ENCODE results near the gene ZNF35. TPM values are rescaled to one million over a fixed set of nuclear protein-coding genes. Genes with fewer than 3 reads are reported as not detected.

Gene ZNF35
- 15.8 and 21.4 TPM in 2 replicates for total RNA-seq

GRCh38 chr3:44648564-44649229 lies at the start of gene ZNF35:
Gene ZNF35, plus strand, starts transcription at chr3:44648732. Its CDS starts 2,336 bp downstream, at chr3:44651068.

DNA sequence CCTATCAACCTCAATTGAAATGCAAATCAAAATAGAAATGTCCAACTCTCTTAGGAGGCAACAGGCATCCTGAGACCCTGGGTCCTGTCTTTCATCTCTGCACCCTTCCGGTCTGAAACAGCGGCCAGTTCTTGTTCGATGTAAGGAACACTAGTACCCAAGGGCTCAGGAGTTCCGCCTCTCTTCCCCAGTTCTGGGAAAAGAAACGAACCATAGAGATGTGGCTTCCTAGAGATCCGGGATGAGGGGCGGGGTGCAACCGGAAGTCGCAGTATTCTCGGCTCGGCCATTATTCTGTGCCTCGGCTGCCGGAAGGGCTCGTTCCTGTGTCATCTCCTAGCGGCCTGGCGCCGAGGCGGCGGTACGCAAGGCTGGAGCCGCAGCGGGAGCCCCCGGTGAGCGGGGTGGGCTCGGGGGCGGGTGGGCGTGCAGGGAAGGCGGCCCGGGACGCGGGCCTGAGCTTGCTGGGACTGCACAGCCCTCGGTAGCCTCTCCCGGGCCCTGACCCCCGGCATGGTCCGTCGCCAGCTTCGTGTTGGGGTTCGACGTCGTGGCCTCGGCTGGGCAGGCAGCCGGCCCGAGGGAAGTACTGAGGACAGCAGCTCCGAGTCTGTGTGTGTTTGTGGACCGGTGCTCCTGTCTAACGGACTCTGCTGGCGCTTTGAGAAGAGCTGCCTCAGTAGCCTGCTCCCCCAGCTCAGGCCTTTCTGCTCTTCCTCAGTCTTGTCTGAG lies 23.6 kb upstream of the ZNF35 start, which contains the start of gene ZNF197:
Gene ZNF197, plus strand, starts transcription at position 288 of the 732 bp plus-strand sequence. CDS start 4,119 bp downstream, outside the sequence.

Other genes with a start within 250 kb of the ZNF35 start
- 5.2 and 9.4 TPM in 2 replicates for gene ZNF445, start 171.1 kb upstream of the ZNF35 start, total RNA-seq
- gene ZKSCAN7, start 93.5 kb upstream of the ZNF35 start, total RNA-seq, result 0.97 and 1.1 TPM in 2 replicates
- 0.61 and 0.65 TPM in 2 replicates for gene ZNF660, start 63.8 kb upstream of the ZNF35 start, total RNA-seq
- gene ZNF197, start 23.7 kb upstream of the ZNF35 start, total RNA-seq, result 8.8 and 10.6 TPM in 2 replicates
- gene ZNF502, start 63.9 kb downstream of the ZNF35 start, total RNA-seq, result 3.6 and 3.9 TPM in 2 replicates
- gene ZNF501, start 80.9 kb downstream of the ZNF35 start, total RNA-seq, result 3.2 and 5.8 TPM in 2 replicates
- 16.2 and 18.8 TPM in 2 replicates for gene KIAA1143, start 112.9 kb downstream of the ZNF35 start, total RNA-seq
- 15.3 and 19.9 TPM in 2 replicates for gene KIF15, start 113.1 kb downstream of the ZNF35 start, total RNA-seq
- 11.9 and 12.0 TPM in 2 replicates for gene TMEM42, start 213.2 kb downstream of the ZNF35 start, total RNA-seq
- 0.15 TPM in 1 of 2 replicates, not detected in the other for gene TGM4, start 225.9 kb downstream of the ZNF35 start, total RNA-seq